Measurements from ENCODE around the gene SMTNL1. TPM values are rescaled to one million over a fixed set of nuclear protein-coding genes. Genes with fewer than 3 reads are reported as not detected.
A peak's percentile ranks its signal among the peaks of the same experiment; 100 is the strongest.

Gene SMTNL1
- total and polyA plus RNA-seq, 9 of the 15 experiments (the other 6 are each of a cell fraction or from before 2014, with no cell fraction given) = not detected

DNA sequence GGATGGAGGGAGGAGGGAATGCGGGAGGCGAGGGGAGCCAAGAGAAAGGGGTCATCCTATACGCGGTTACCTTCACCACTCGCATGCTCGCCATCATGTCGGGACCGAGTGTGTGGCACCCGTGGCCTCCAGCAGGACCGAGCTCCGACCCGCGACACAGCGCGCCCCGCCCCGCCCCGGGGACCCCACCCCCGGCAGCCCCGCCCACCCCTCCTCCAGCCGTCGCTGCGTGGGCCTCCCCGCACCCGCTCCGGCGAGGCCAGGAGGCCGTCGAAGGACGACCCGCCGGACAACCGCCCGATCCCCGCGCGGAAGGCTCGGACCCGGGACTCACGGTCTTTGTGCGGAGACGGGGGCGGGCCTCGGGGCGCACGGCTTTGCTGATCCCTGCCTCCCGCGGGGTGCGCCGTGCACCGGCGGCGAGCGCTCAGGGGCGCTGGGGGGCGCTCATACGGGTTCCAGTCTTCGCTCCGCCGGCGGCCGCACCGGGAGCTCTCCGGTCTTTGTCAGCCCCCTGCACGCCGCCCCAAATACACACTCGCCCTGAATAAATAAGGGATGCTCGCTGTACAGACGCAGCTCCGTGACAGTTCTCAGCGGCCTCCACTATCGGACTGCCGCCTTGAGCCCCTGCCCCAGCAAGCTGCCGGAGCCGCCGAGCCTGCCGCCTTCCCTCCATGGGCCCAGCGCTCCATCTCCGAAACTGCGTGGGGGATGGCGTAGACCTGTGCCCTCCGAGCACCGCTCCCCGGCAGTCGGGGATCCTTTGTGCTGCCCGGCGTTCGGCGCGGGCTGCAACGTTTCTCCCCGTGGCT is 30.3 kb downstream of the SMTNL1 start, which contains the start of gene UBE2L6 (continued):
- TF ChIP-seq, protein P1, sequence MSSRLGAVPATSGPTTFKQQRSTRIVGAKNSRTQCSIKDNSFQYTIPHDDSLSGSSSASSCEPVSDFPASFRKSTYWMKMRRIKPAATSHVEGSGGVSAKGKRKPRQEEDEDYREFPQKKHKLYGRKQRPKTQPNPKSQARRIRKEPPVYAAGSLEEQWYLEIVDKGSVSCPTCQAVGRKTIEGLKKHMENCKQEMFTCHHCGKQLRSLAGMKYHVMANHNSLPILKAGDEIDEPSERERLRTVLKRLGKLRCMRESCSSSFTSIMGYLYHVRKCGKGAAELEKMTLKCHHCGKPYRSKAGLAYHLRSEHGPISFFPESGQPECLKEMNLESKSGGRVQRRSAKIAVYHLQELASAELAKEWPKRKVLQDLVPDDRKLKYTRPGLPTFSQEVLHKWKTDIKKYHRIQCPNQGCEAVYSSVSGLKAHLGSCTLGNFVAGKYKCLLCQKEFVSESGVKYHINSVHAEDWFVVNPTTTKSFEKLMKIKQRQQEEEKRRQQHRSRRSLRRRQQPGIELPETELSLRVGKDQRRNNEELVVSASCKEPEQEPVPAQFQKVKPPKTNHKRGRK (tag; IDR thresholded peaks at IDR 0.05) = no peak
- peak in 1 of 2 experiments; percentile 51; a peak in 1 of 4 replicates for TF ChIP-seq ZNF639 (CRISPR knock-in tag; conservative IDR thresholded peaks at IDR 0.05 in 1 of 2, IDR thresholded peaks at IDR 0.05 in 1 of 2)
- no peak for TF ChIP-seq RUNX1 (IDR thresholded peaks at IDR 0.05; ENCODE audit: low read depth)
- TF ChIP-seq RAD21 (CRISPR knock-in tag; conservative IDR thresholded peaks at IDR 0.05 in 1 of 2, IDR thresholded peaks at IDR 0.05 in 1 of 2) = peak in 1 of 2 experiments; percentile 81; a peak in 2 of 4 replicates
- TF ChIP-seq, protein P2, sequence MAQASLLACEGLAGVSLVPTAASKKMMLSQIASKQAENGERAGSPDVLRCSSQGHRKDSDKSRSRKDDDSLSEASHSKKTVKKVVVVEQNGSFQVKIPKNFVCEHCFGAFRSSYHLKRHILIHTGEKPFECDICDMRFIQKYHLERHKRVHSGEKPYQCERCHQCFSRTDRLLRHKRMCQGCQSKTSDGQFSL (CRISPR knock-in tag; IDR thresholded peaks at IDR 0.05) = peak; percentile 70; the same call in 1 of the 2 replicates
- TF ChIP-seq, protein P2 (tag; IDR thresholded peaks at IDR 0.05) = no peak
- 0 out of 2 replicates have a peak, but pooled peaks have one; percentile 19 for TF ChIP-seq SOX6 (IDR thresholded peaks at IDR 0.05)
- TF ChIP-seq TEAD2 (tag; IDR thresholded peaks at IDR 0.05) = no peak
- TF ChIP-seq RREB1 (CRISPR knock-in tag; IDR thresholded peaks at IDR 0.05) = no peak
- TF ChIP-seq ZNF518B (CRISPR knock-in tag; IDR thresholded peaks at IDR 0.05) = no peak
- no peak for TF ChIP-seq HDAC6 (IDR thresholded peaks at IDR 0.05; ENCODE audit: low read depth, low read length)

All from K562 (cell line).